AG09309 (cell line): ENCODE results near the gene NAPG.

Experiments used
- DNase-seq: peaks from one replicate; pipeline ENCODE4 v3.0.0-alpha.2; 2010; ENCODE audit warnings: low read depth
- H3K4me3 ChIP-seq: 2 replicates; pipeline ENCODE4 v1.5.1; 2011; ENCODE audit warnings: mild to moderate bottlenecking, low read depth, low read length, moderate library complexity; ENCODE audit not compliant: control insufficient read depth
- CTCF ChIP-seq: IDR thresholded peaks from 2 replicates; pipeline ENCODE4 v1.5.1; 2011; ENCODE audit warnings: mild to moderate bottlenecking, low read depth, low read length, inconsistent platforms; ENCODE audit not compliant: insufficient read depth, control insufficient read depth; ENCODE audit errors: missing control alignments

The NAPG gene

DNA sequence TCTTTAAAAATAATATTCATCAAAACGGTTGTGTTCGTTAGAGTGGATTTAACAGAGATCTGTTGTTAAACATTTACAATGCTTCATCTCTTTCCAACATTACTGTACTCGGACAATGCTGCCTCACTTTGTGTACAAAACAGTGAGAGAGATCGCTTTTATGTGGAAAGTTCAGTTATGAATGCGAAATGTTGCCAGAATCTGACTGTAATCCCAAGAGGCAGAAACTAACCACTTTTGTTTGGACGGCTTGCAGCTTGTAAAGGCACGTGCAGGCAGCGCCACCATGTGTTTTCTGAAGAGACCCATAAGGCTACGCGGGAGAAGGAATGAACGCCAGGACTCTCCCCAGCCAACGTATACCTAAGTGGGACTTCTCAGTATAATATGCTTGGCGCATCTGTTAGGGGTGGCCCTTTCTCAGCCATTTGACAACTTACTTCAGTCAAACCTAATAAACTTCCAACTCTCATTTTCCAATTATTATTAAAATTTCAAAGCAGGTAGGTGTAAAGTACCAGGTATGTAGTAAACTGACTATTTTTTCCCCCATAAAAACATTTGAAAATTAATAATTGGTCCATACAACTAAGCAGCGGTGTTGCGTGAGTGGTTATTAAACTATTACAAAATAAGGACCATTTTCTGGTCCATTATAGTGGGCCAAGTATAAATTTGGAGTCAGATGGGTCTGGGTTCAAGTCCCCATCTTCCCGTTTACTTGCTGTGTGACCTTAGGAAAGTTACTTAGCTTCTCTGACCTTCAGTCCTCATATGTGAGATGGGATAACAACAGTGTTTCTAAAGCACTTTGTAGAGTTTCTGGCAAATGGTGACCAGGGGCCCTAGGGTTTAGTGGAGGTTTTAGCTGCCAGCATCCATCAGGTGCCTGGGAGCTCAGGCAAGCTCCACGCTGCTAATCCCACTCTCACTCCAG lies 5.6 kb upstream of the NAPG start:
- H3K4me3 ChIP-seq = no peak overlapping the region
- peak; percentile 91 for TF ChIP-seq CTCF
- peak; percentile 86 for DNase-seq

- TF ChIP-seq CTCF = no peak
- H3K4me3 ChIP-seq = no peak overlapping the region
- DNase-seq = no peak
Observed at GRCh38 chr18:10521566-10521965, 4.3 kb upstream of the NAPG start.

GRCh38 chr18:10522574-10522973 lies 3.3 kb upstream of the NAPG start:
- H3K4me3 ChIP-seq = no peak overlapping the region
- DNase-seq = no peak
- no peak for TF ChIP-seq CTCF

DNA sequence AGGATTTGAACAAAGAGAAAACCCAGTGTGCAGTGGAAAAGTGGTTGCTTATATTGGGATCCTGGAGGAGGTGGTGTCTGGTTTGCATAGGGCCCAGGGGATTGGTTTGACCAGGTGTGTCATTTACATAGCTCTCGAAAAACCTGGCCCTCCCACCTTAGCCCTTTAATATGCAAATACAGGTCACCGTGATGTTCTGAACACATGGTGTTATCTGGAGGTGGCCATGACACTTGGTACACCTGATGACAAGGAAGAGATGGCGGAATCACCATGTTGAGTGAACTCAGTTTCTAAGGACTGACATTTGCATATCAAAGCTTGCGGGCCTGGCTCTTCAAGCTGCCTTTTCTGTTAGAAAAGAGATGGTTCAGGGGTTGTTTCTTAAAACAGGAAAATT lies 2.3 kb upstream of the NAPG start:
- no peak for DNase-seq
- no peak overlapping the region for H3K4me3 ChIP-seq
- TF ChIP-seq CTCF = no peak

GRCh38 chr18:10524507-10525370 lies 1.1 kb upstream of the NAPG start:
- TF ChIP-seq CTCF = no peak
- DNase-seq = peak; percentile 20
- no peak overlapping the region for H3K4me3 ChIP-seq

DNA sequence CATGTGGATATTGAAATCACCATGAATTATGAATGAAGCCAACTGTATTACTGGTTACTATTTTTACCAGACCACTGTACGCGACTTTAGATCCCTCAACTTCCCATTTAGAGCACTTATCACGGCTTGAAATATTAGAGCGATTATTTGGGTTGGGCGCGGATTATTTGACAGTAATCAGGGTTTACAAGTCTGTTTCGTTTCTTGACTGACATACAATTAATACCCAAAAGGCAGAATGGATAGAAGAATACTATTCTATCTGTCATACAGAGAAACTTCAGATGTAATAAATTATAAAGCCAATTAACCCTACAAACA lies 496 bp upstream of the NAPG start:
- TF ChIP-seq CTCF = no peak
- DNase-seq = no peak
- H3K4me3 ChIP-seq = peak overlapping the region; percentile 87
